GM21717 (cell line): Measurements from ENCODE around the gene SGK2.

Experiments used
- ATAC-seq: cut with Tn5 transposase; IDR thresholded peaks from one replicate; pipeline ENCODE4 v1.9.1; 2021; ENCODE audit warnings: mild to moderate bottlenecking, moderate library complexity; ENCODE audit not compliant: unreplicated experiment

SGK2 gene

GRCh38 chr20:43558412-43559146, at the start of gene SGK2:
TSS of gene SGK2 (plus strand) at chr20:43559027. CDS start at chr20:43566496, 7,469 bp downstream.
- no peak for ATAC-seq

- ATAC-seq: no peak
Measured at GRCh38 chr20:43511879-43512278, 46.9 kb upstream of the SGK2 start.

- peak; percentile 2 for ATAC-seq
Measured at GRCh38 chr20:43513372-43513930, 45.4 kb upstream of the SGK2 start.

- ATAC-seq: peak; percentile 79
Measured at GRCh38 chr20:43513931-43514647, 44.7 kb upstream of the SGK2 start.

- ATAC-seq: peak; percentile 21
Measured at GRCh38 chr20:43514648-43514999, 44.2 kb upstream of the SGK2 start.

GRCh38 chr20:43515628-43516027, 43.2 kb upstream of the SGK2 start:
- no peak for ATAC-seq

- no peak for ATAC-seq
Measured at GRCh38 chr20:43516251-43516824, 42.5 kb upstream of the SGK2 start.

GRCh38 chr20:43520074-43520630, 38.7 kb upstream of the SGK2 start:
- no peak for ATAC-seq

GRCh38 chr20:43525021-43525420, 33.8 kb upstream of the SGK2 start:
- no peak for ATAC-seq

GRCh38 chr20:43528258-43528875, 30.5 kb upstream of the SGK2 start:
- no peak for ATAC-seq

GRCh38 chr20:43529051-43529450, 29.8 kb upstream of the SGK2 start:
- no peak for ATAC-seq

- no peak for ATAC-seq
Measured at GRCh38 chr20:43529457-43530153, 29.2 kb upstream of the SGK2 start.

GRCh38 chr20:43530321-43531090, 28.3 kb upstream of the SGK2 start:
- no peak for ATAC-seq

- no peak for ATAC-seq
Measured at GRCh38 chr20:43531091-43531443, 27.8 kb upstream of the SGK2 start.

- no peak for ATAC-seq
Measured at GRCh38 chr20:43532416-43533055, 26.3 kb upstream of the SGK2 start.

GRCh38 chr20:43533060-43533459, 25.8 kb upstream of the SGK2 start:
- no peak for ATAC-seq

GRCh38 chr20:43534016-43534415, 24.8 kb upstream of the SGK2 start:
- no peak for ATAC-seq

- no peak for ATAC-seq
Measured at GRCh38 chr20:43534791-43535350, 24.0 kb upstream of the SGK2 start.
